GM23248 (cell line): Measurements from ENCODE around the gene C10orf71.

Experiments used
- EZH2 ChIP-seq: fragments of 200-600 bp; sonication (generic); IDR thresholded peaks from 2 replicates; pipeline ENCODE4 v1.6.1; 2018; ENCODE audit warnings: antibody characterized with exemption, mild to moderate bottlenecking; ENCODE audit not compliant: insufficient read depth, poor library complexity, severe bottlenecking
- EZH2phosphoT487 ChIP-seq: fragments of 200-600 bp; sonication (generic); IDR thresholded peaks from 2 replicates; pipeline ENCODE4 v1.6.1; 2018; ENCODE audit warnings: antibody characterized with exemption, moderate library complexity, mild to moderate bottlenecking, low read depth; ENCODE audit not compliant: insufficient read depth

- TF ChIP-seq EZH2 (no peak), EZH2phosphoT487 (no peak)
These were observed 28.3 kb downstream of the C10orf71 start for GRCh38 chr10:49327036-49327813.
